PC-9 (cell line): Measurements from ENCODE around the gene CHIA. TPM values are rescaled to one million over a fixed set of nuclear protein-coding genes. Genes with fewer than 3 reads are reported as not detected.

Experiments used
- BruUV-seq: library from RNA; stranded (reverse); fragments of 400-500 nt; replicated peaks from 2 replicates; lab custom pipeline; 2021; lab: Mats Ljungman, UMichigan
- CTCF ChIA-PET: fragments of 300-600 bp; sonication (Branson Sonifier 250); formaldehyde crosslinking; loops from one replicate; lab custom pipeline; 2022; ENCODE audit warnings: antibody characterized with exemption; lab: Charles Lee
- POLR2A ChIA-PET: fragments of 300-600 bp; sonication (Branson Sonifier 250); formaldehyde crosslinking; loops from one replicate; lab custom pipeline; 2022; ENCODE audit warnings: antibody characterized with exemption; ENCODE audit not compliant: unreplicated experiment; lab: Charles Lee
- DNase-seq, 2 experiments: peaks; one replicate each; pipeline versions ENCODE4 v3.0.0 to v3.0.0-alpha.2; 2015 to 2022; ENCODE audit warnings: mixed read lengths in 1 of 2
- H2AFZ ChIP-seq: fragments of 200-600 bp; sonication (generic); 2 replicates; pipeline ENCODE4 v1.8.1; 2017; ENCODE audit warnings: antibody characterized with exemption
- H3F3A ChIP-seq: fragments of 200-600 bp; sonication (generic); 2 replicates; pipeline ENCODE4 v1.8.1; 2017; ENCODE audit warnings: antibody characterized with exemption, mild to moderate bottlenecking, low read depth; ENCODE audit not compliant: insufficient read depth
- H3K27ac ChIP-seq: fragments of 200-600 bp; sonication (generic); 2 replicates; pipeline ENCODE4 v1.6.1; 2016; ENCODE audit warnings: mixed run types
- H3K27me3 ChIP-seq: fragments of 200-600 bp; sonication (generic); 2 replicates; pipeline ENCODE4 v1.6.1; 2016; ENCODE audit warnings: low read depth, mixed run types; ENCODE audit not compliant: insufficient read depth
- H3K36me3 ChIP-seq: fragments of 200-600 bp; sonication (generic); 2 replicates; pipeline ENCODE4 v1.6.1; 2016; ENCODE audit warnings: low read depth, mixed run types
- H3K4me1 ChIP-seq: fragments of 200-600 bp; sonication (generic); replicated peaks from 2 replicates; pipeline ENCODE4 v1.6.1; 2016; ENCODE audit warnings: mixed run types; ENCODE audit not compliant: insufficient read depth
- H3K4me2 ChIP-seq: fragments of 200-600 bp; sonication (generic); 2 replicates; pipeline ENCODE4 v1.6.1; 2017; ENCODE audit warnings: mixed run types
- H3K4me3 ChIP-seq: fragments of 200-600 bp; sonication (generic); 2 replicates; pipeline ENCODE4 v1.6.1; 2016; ENCODE audit warnings: mixed run types
- H3K79me2 ChIP-seq: fragments of 200-600 bp; sonication (generic); 2 replicates; pipeline ENCODE4 v1.6.1; 2017; ENCODE audit warnings: low read depth, mixed run types
- H3K9me2 ChIP-seq: fragments of 200-600 bp; sonication (generic); 2 replicates; pipeline ENCODE4 v1.8.1; 2017; ENCODE audit warnings: mild to moderate bottlenecking; ENCODE audit not compliant: insufficient read depth
- H3K9me3 ChIP-seq: fragments of 200-600 bp; sonication (generic); 2 replicates; pipeline ENCODE4 v1.8.1; 2016; ENCODE audit warnings: low read depth; ENCODE audit not compliant: insufficient read depth
- H4K20me1 ChIP-seq: fragments of 200-600 bp; sonication (generic); 2 replicates; pipeline ENCODE4 v1.8.1; 2017; ENCODE audit not compliant: insufficient read depth
- CTCF ChIP-seq: fragments of 200-600 bp; sonication (generic); conservative IDR thresholded peaks from 2 replicates; pipeline ENCODE4 v1.6.1; 2017; ENCODE audit warnings: mixed run types, antibody characterized with exemption, mild to moderate bottlenecking, moderate library complexity
- EZH2 ChIP-seq: fragments of 200-600 bp; sonication (generic); IDR thresholded peaks from 2 replicates; pipeline ENCODE4 v1.8.0; 2017; ENCODE audit warnings: antibody characterized with exemption, low read depth
- intact Hi-C: fragments of 100-400 bp; cut with micrococcal nuclease; formaldehyde crosslinking; loops from one replicate; pipeline ENCODE4 v1.10.0; 2022; ENCODE audit not compliant: unreplicated experiment
- total RNA-seq: library from RNA; stranded (reverse); gene quantifications from 2 replicates; pipeline ENCODE4 v1.2.3, GENCODE V29; 2021

CHIA gene
- total RNA-seq, 1 experiment from 2014 or later, result not detected

DNA sequence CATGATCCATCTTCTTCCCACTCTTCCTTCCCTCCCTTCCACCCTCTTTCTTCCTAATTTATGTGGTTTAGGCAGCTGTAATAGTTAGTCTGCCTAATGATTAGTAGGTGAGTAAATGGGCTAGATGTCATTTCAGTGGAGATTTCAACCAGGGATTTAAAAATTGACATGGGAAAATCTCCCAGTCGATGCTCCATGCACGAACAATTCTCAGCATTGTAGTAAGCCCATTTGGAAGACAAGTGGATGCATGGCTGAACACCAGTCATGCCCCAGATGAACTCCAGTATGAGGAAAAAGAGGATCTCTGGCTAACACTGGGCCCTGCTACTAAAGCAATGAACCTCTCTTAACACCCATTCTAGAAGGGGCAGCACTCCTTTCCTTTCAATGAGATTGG is 37.9 kb upstream of the CHIA start:
- no peaks in the 10 kb centered on the region for H3K79me2 ChIP-seq
- intact Hi-C loops, result no loop called here
- H3F3A ChIP-seq, result no peaks in the 10 kb centered on the region
- H3K36me3 ChIP-seq, result no peaks in the 10 kb centered on the region
- ChIA-PET POLR2A (no interaction called here), CTCF (no interaction called here)
- no peaks in the 10 kb centered on the region for H3K4me1 ChIP-seq
- no peak for TF ChIP-seq CTCF
- TF ChIP-seq EZH2, result no peak
- H3K4me3 ChIP-seq, result no peak overlapping the region
- H3K4me2 ChIP-seq, result no peak overlapping the region
- H4K20me1 ChIP-seq, result no peaks in the 10 kb centered on the region
- H3K9me3 ChIP-seq, result no peaks in the 10 kb centered on the region
- DNase-seq, result no peak
- no TSS peak for BruUV-seq
- H2AFZ ChIP-seq, result no peak overlapping the region
- 0 out of 2 replicates have a peak, but pooled peaks cover 11% of the 10 kb centered on the region for H3K27me3 ChIP-seq
- H3K27ac ChIP-seq, result no peak overlapping the region
- no peaks in the 10 kb centered on the region for H3K9me2 ChIP-seq

GRCh38 chr1:111253876-111254275 is 36.8 kb upstream of the CHIA start:
- DNase-seq, result no peak
- ChIA-PET CTCF (no interaction called here), POLR2A (no interaction called here)
- TF ChIP-seq EZH2, result no peak
- TF ChIP-seq CTCF, result no peak
- intact Hi-C loops, result no loop called here
- no peak overlapping the region for H2AFZ ChIP-seq
- no peaks in the 10 kb centered on the region for H3K9me2 ChIP-seq
- H3K4me3 ChIP-seq, result no peak overlapping the region
- 0 out of 2 replicates have a peak, but pooled peaks cover 11% of the 10 kb centered on the region for H3K27me3 ChIP-seq
- no TSS peak for BruUV-seq
- no peaks in the 10 kb centered on the region for H4K20me1 ChIP-seq
- H3K36me3 ChIP-seq, result no peaks in the 10 kb centered on the region
- H3K9me3 ChIP-seq, result no peaks in the 10 kb centered on the region
- H3K79me2 ChIP-seq, result no peaks in the 10 kb centered on the region
- H3K4me2 ChIP-seq, result no peak overlapping the region
- H3K4me1 ChIP-seq, result no peaks in the 10 kb centered on the region
- no peak overlapping the region for H3K27ac ChIP-seq
- H3F3A ChIP-seq, result no peaks in the 10 kb centered on the region

- Histone ChIP-seq H4K20me1 (no peaks in the 10 kb centered on the region), H3K36me3 (no peaks in the 10 kb centered on the region), H2AFZ (no peak overlapping the region), H3K9me3 (no peaks in the 10 kb centered on the region), H3K4me2 (no peak overlapping the region), H3K4me3 (no peak overlapping the region), H3K9me2 (no peaks in the 10 kb centered on the region), H3K4me1 (no peaks in the 10 kb centered on the region), H3K79me2 (no peaks in the 10 kb centered on the region), H3K27ac (no peak overlapping the region), H3K27me3 (0 out of 2 replicates have a peak, but pooled peaks cover 5% of the 10 kb centered on the region), H3F3A (no peaks in the 10 kb centered on the region)
- DNase-seq, result no peak
- intact Hi-C loops, result no loop called here
- no TSS peak for BruUV-seq
- ChIA-PET CTCF (no interaction called here), POLR2A (no interaction called here)
- no peak for TF ChIP-seq CTCF
- no peak for TF ChIP-seq EZH2
Measured at GRCh38 chr1:111256988-111257658, 33.5 kb upstream of the CHIA start.
